Coronary artery (tissue), 2 donors: ENCODE data around the gene ZNF358.

Source experiments
- DNase-seq: peaks from one replicate; pipeline ENCODE4 v3.0.0-alpha.2; 2017; ENCODE audit warnings: low spot score
- H3K27ac ChIP-seq, 2 donors: fragments of 200-600 bp; sonication (generic); one replicate each; pipeline ENCODE4 v1.5.1; 2016 to 2019
- H3K4me3 ChIP-seq: fragments of 200-600 bp; sonication (generic); 2 replicates; pipeline ENCODE4 v1.5.1; 2016; ENCODE audit warnings: mild to moderate bottlenecking, moderate library complexity
- TF ChIP-seq, protein P1 (sequence below): fragments of 200-600 bp; sonication (generic); IDR thresholded peaks from one replicate; pipeline ENCODE4 v1.5.1; 2019; ENCODE audit warnings: antibody characterized with exemption

The ZNF358 gene

DNA sequence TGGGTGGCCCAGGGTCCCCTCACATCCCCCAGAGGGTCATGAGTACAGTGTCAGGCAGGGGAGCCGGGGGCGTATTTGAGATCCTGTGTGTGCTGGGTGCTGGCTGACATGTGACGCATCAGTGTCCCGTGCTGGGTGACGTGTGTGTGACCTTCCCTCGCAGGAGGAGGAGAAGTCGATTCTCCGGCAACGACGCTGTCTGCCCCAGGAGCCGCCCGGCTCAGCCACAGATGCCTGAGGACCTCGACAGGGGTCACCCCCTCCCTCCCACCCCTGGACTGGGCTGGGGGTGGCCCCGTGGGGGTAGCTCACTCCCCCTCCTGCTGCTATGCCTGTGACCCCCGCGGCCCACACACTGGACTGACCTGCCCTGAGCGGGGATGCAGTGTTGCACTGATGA is 45.4 kb downstream of the ZNF358 start:
- DNase-seq, result no peak
- no peak overlapping the region for H3K27ac ChIP-seq
- TF ChIP-seq, protein P1, sequence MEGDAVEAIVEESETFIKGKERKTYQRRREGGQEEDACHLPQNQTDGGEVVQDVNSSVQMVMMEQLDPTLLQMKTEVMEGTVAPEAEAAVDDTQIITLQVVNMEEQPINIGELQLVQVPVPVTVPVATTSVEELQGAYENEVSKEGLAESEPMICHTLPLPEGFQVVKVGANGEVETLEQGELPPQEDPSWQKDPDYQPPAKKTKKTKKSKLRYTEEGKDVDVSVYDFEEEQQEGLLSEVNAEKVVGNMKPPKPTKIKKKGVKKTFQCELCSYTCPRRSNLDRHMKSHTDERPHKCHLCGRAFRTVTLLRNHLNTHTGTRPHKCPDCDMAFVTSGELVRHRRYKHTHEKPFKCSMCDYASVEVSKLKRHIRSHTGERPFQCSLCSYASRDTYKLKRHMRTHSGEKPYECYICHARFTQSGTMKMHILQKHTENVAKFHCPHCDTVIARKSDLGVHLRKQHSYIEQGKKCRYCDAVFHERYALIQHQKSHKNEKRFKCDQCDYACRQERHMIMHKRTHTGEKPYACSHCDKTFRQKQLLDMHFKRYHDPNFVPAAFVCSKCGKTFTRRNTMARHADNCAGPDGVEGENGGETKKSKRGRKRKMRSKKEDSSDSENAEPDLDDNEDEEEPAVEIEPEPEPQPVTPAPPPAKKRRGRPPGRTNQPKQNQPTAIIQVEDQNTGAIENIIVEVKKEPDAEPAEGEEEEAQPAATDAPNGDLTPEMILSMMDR, result no peak
- H3K4me3 ChIP-seq, result no peak overlapping the region

DNA sequence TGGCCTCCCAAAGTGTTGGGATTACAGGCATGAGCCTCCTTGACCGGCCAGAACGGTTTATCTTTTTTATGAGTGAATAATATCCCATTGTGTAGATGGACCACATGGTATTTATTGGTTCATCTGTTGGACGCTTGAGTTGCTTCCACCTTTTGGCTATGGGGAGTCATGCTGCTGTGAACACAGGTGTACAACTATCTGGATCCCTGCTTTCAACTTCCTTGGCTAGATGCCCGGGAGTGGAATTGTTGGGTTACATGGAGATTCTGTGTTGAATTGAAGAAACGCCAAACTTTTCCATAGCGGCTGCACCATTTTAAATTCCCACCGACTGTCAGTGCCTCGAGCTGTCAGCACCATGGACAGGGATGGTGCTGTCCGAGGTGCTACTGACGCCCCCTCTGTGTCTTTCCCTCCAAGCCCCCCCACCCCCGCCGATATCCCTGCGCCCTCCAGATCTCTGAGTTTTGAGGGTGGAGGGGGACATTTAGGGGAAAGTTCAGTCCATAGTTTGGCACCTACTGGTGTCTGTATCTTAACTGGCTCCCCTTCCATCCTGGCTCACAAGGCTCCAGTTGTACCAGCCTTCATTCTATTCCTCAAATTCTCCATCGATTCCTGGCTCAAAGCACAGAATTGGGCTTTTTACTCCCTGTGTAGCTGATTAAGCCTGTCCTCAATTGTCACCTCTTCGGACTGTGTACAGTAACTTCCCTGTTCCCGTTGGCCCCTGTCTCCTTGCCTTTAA is 46.9 kb downstream of the ZNF358 start:
- no peak for DNase-seq
- TF ChIP-seq, protein P1, result no peak
- no peak overlapping the region for H3K4me3 ChIP-seq
- no peak overlapping the region for H3K27ac ChIP-seq

DNA sequence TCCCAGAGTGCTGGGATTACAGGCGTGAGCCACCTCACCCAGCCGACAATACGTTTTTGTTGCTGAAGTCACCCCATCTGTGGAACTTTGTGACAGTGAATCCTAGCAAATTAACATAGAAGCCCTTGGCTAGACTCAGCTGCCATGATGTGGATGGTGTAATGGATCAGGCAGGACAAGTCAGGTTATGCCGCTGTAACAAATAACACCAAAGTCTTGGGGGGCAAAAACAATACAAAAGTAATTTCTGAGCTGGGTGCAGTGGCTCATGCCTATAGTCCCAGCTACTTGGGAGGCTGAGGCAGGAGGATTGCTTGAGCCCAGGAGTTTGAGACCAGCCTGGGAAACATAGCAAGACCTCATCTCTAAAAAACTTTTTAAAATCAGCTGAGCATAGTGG is 49.0 kb downstream of the ZNF358 start:
- TF ChIP-seq, protein P1, result no peak
- no peak overlapping the region for H3K4me3 ChIP-seq

DNA sequence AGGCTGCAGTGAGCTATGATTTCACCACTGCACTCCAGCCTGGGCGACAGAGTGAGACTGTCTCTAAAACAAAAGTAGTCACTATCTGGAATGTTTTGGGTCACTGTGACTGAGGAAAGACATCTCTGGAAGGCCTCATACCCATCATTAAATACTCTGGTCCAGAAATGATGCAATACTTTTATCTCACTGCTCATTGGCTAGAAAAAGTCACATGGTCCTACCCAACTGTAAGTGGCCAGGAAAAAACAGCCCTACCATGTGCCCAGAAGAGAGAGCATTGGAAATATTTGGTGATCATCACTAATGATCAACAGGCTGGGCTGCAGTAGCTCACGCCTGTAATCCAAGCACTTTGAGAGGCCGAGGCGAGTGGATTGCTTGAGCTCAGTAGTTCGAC is 49.4 kb downstream of the ZNF358 start:
- TF ChIP-seq, protein P1, result no peak
- no peak for DNase-seq
- H3K4me3 ChIP-seq, result no peak overlapping the region
- no peak overlapping the region for H3K27ac ChIP-seq

More for the DNA sequence above, 49.0 kb downstream of the ZNF358 start:
- no peak overlapping the region for H3K27ac ChIP-seq
- no peak for DNase-seq
